Measurements from ENCODE around the gene DOK7. TPM values are rescaled to one million over a fixed set of nuclear protein-coding genes. Genes with fewer than 3 reads are reported as not detected.

The DOK7 gene
- total and polyA plus RNA-seq, 7 donors: 0.85 to 1.9 (median 1.2) TPM; not detected in 4

DNA sequence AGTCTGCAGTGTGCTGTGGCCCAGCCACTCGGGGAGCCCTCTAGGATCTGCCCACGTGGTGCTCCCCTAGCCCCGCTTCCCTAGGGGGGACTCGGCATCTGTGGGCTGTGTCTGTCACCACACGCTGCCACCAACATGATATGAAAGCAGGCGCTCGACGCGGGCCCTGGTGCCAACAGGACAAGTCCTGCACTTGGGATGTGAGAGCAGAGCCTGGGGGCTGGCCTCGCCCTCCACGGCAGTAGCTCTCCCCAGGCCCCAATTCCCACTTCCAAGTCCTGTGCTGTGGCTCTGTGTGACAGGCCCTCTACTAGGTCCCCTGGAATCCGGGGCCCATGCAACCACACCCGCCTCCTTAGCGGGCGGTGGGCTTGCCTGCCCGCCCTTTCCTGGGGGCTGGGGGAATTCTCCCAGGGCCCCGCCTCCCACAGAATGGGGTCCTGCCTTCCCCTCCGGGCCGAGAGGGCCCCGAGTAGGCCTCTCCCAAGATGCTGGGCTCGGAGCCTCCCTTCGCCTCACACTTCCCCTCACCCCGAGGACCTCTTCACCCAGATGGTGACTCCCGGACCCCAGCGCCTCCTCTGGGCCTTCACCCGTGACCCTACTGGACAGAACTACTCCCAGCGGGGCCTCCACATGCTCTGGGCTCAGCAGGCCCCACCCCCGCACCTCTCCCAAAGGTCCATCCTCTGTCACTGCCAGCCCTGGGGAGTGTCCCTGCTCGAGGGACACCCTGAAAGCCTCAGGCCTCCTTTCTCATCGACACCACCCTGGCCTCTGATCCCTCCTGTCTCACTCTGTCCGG is 57.9 kb downstream of the DOK7 start:
- Histone ChIP-seq H3K27me3 (no peaks in the 10 kb centered on the region), H3K36me3 (peaks cover 43 to 92% (median 69%) of the 10 kb centered on the region in 4 donors), H3K4me1 (no peaks in the 10 kb centered on the region), H3K9me3 (no peaks in the 10 kb centered on the region), H3K4me3 (no peak overlapping the region), H3K27ac (no peak overlapping the region)
- 92 to 94% methylated on average over 31 of the region's 31 CpGs for WGBS, 2 donors
- intact Hi-C loops (cut with DNase I): no loop called here
- peak; percentile 56 for DNase-seq
- TF ChIP-seq CTCF (IDR thresholded peaks at IDR 0.05) (no peak), POLR2A (IDR thresholded peaks at IDR 0.05) (no peak), POLR2AphosphoS5 (IDR thresholded peaks at IDR 0.05) (no peak), EP300 (IDR thresholded peaks at IDR 0.05) (no peak)

- H3K27me3 ChIP-seq: no peaks in the 10 kb centered on the region
- intact Hi-C loops (cut with DNase I): no loop called here
- peaks cover 36 to 85% (median 62%) of the 10 kb centered on the region in 4 donors for H3K36me3 ChIP-seq
- TF ChIP-seq POLR2A (IDR thresholded peaks at IDR 0.05): no peak
- no peak for TF ChIP-seq POLR2AphosphoS5 (IDR thresholded peaks at IDR 0.05)
- TF ChIP-seq CTCF (IDR thresholded peaks at IDR 0.05): no peak
- no peak for TF ChIP-seq EP300 (IDR thresholded peaks at IDR 0.05)
- no peaks in the 10 kb centered on the region for H3K4me1 ChIP-seq
- H3K27ac ChIP-seq: no peak overlapping the region
- H3K4me3 ChIP-seq: no peak overlapping the region
- DNase-seq: peak; percentile 39
- H3K9me3 ChIP-seq: no peaks in the 10 kb centered on the region
- WGBS, 2 donors: 95 to 96% methylated on average over 16 of the region's 16 CpGs
These were observed 58.7 kb downstream of the DOK7 start for GRCh38 chr4:3521621-3522325.

GRCh38 chr4:3522326-3522640 is 59.2 kb downstream of the DOK7 start:
- no peak for TF ChIP-seq POLR2AphosphoS5 (IDR thresholded peaks at IDR 0.05)
- TF ChIP-seq CTCF (IDR thresholded peaks at IDR 0.05): no peak
- no peak for TF ChIP-seq POLR2A (IDR thresholded peaks at IDR 0.05)
- no peak for TF ChIP-seq EP300 (IDR thresholded peaks at IDR 0.05)
- WGBS, 2 donors: 86 to 91% methylated on average over 15 of the region's 15 CpGs
- H3K27me3 ChIP-seq: no peaks in the 10 kb centered on the region
- no peaks in the 10 kb centered on the region for H3K9me3 ChIP-seq
- intact Hi-C loops (cut with DNase I): no loop called here
- no peak overlapping the region for H3K4me3 ChIP-seq
- peak; percentile 46 for DNase-seq
- H3K36me3 ChIP-seq: peaks cover 30 to 79% (median 57%) of the 10 kb centered on the region in 4 donors
- no peak overlapping the region for H3K27ac ChIP-seq
- H3K4me1 ChIP-seq: no peaks in the 10 kb centered on the region

DNA sequence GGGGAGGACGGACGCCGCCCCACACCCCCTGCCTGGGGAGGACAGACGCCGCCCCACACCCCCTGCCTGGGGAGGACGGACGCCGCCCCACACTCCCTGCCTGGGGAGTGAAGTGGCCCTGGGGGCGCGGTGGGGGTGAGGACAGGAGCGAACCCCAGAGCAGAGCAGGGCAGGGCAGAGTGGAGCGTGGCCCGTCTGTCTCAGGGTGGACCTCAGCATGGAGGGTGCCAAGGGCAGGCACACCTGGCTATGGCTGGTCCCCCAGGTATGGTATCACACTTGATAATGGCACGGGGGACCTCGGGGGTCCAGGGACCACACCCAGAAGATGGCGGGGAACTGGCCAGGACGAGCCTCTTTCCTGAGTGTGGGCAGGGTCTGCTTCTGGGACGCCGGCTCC is 59.5 kb downstream of the DOK7 start:
- 94 to 95% methylated on average over 19 of the region's 19 CpGs for WGBS, 2 donors

More for the DNA sequence above, 59.5 kb downstream of the DOK7 start:
- intact Hi-C loops (cut with DNase I): no loop called here
- Histone ChIP-seq H3K4me3 (no peak overlapping the region), H3K9me3 (no peaks in the 10 kb centered on the region), H3K4me1 (no peaks in the 10 kb centered on the region), H3K27me3 (no peaks in the 10 kb centered on the region), H3K36me3 (peaks cover 27 to 76% (median 53%) of the 10 kb centered on the region in 4 donors), H3K27ac (no peak overlapping the region)
- peak; percentile 36 for DNase-seq
- no peak for TF ChIP-seq EP300 (IDR thresholded peaks at IDR 0.05)
- no peak for TF ChIP-seq CTCF (IDR thresholded peaks at IDR 0.05)
- no peak for TF ChIP-seq POLR2A (IDR thresholded peaks at IDR 0.05)
- no peak for TF ChIP-seq POLR2AphosphoS5 (IDR thresholded peaks at IDR 0.05)

All from sigmoid colon (tissue), 7 donors.